ENCODE data around the gene MYOM1.
"Not testable (repeated sequence)": the region's sequence is repeated elsewhere in the genome, so short reads cannot be mapped to it uniquely, and the experiment has no call there.

The MYOM1 gene

DNA sequence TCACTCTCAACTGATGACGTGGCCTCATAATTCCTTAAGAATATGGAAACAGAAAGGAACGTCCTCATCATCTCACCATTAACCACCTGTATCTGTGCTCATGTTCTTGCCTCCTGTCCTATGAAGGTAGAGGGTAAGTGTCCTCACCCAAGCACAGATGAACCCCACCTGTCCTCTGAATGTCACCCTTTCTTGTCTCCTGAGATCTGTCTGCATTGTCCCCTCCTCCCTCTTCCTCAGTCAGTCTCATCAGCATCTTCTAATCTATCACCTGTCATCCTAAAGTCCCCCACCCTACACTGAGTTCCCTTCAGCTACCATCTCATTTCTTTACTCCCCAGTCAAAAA, 167.4 kb downstream of the MYOM1 start:
- Histone ChIP-seq H3K27ac (ENCODE audit: low read depth, low read length) (no peak overlapping the region), H3K9me3 (ENCODE audit: control insufficient read depth, insufficient read depth, low read depth, low read length) (0 out of 2 replicates have a peak, but pooled peaks cover 5% of the 10 kb centered on the region), H3K36me3 (ENCODE audit: control insufficient read depth, insufficient read depth, low read length) (no peaks in the 10 kb centered on the region), H3K4me3 (ENCODE audit: low read depth, low read length) (no peak overlapping the region), H3K9ac (ENCODE audit: low read length) (no peak overlapping the region), H3K4me1 (ENCODE audit: control insufficient read depth, insufficient read depth, low read length) (peaks cover 18% of the 10 kb centered on the region; the same call in 1 of the 2 replicates), H3K27me3 (ENCODE audit: control insufficient read depth, insufficient read depth, low read length) (no peaks in the 10 kb centered on the region)

DNA sequence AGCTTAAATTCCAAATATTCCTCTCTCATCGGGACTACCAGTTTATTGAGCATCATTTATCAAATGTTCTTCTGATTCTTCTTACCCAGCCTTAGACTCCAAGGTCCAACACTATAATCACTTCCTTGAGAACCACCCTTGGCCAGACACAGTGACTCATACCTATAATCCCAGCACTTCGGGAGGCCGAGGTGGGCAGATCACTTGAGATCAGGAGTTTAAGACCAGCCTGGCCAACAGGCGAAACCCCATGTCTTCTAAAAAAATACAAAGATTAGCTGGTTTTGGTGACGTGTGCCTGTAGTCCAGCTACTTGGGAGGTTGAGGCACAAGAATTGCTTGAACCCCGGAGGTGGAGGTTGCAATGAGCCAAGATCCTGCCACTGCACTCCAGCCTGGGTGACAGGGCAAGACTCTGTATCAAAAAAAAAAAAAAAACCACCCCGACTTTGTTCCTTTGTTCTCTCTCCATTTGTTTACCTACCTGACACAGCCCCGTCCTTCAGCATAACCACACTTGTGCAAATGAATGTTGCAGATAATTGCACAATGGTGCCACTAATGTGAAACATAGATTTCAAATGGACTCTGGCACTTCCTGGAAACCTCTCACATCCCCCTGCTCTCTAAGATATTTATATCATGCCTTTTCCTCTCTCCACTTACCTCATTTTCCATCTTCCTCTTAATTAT, 167.9 kb downstream of the MYOM1 start:
- Histone ChIP-seq H3K36me3 (ENCODE audit: control insufficient read depth, insufficient read depth, low read length) (no peaks in the 10 kb centered on the region), H3K27ac (ENCODE audit: low read depth, low read length) (no peak overlapping the region)

GRCh38 chr18:3049897-3050454, 169.8 kb downstream of the MYOM1 start:
- not testable (repeated sequence) for H3K27ac ChIP-seq (ENCODE audit: low read depth, low read length); H3K27me3 ChIP-seq (ENCODE audit: control insufficient read depth, insufficient read depth, low read length); H3K4me3 ChIP-seq (ENCODE audit: low read depth, low read length); H3K9me3 ChIP-seq (ENCODE audit: control insufficient read depth, insufficient read depth, low read depth, low read length); H3K9ac ChIP-seq (ENCODE audit: low read length); H3K36me3 ChIP-seq (ENCODE audit: control insufficient read depth, insufficient read depth, low read length)
- peaks cover 11% of the 10 kb centered on the region; the same call in 1 of the 2 replicates for H3K4me1 ChIP-seq (ENCODE audit: control insufficient read depth, insufficient read depth, low read length)

More for the DNA sequence above, 167.9 kb downstream of the MYOM1 start:
- 0 out of 2 replicates have a peak, but pooled peaks cover 5% of the 10 kb centered on the region for H3K9me3 ChIP-seq (ENCODE audit: control insufficient read depth, insufficient read depth, low read depth, low read length)
- H3K9ac ChIP-seq (ENCODE audit: low read length): no peak overlapping the region
- no peaks in the 10 kb centered on the region for H3K27me3 ChIP-seq (ENCODE audit: control insufficient read depth, insufficient read depth, low read length)
- H3K4me1 ChIP-seq (ENCODE audit: control insufficient read depth, insufficient read depth, low read length): peaks cover 18% of the 10 kb centered on the region; the same call in 1 of the 2 replicates
- H3K4me3 ChIP-seq (ENCODE audit: low read depth, low read length): no peak overlapping the region

- H3K36me3 ChIP-seq (ENCODE audit: control insufficient read depth, insufficient read depth, low read length): no peaks in the 10 kb centered on the region
- H3K27ac ChIP-seq (ENCODE audit: low read depth, low read length): no peak overlapping the region
- H3K4me3 ChIP-seq (ENCODE audit: low read depth, low read length): no peak overlapping the region
- peaks cover 11% of the 10 kb centered on the region; the same call in 1 of the 2 replicates for H3K4me1 ChIP-seq (ENCODE audit: control insufficient read depth, insufficient read depth, low read length)
- H3K9me3 ChIP-seq (ENCODE audit: control insufficient read depth, insufficient read depth, low read depth, low read length): 0 out of 2 replicates have a peak, but pooled peaks cover 5% of the 10 kb centered on the region
- no peak overlapping the region for H3K9ac ChIP-seq (ENCODE audit: low read length)
- H3K27me3 ChIP-seq (ENCODE audit: control insufficient read depth, insufficient read depth, low read length): no peaks in the 10 kb centered on the region
Measured at GRCh38 chr18:3048820-3049349, 170.9 kb downstream of the MYOM1 start.

GRCh38 chr18:3048121-3048520, 171.6 kb downstream of the MYOM1 start:
- peaks cover 11% of the 10 kb centered on the region; the same call in 1 of the 2 replicates for H3K4me1 ChIP-seq (ENCODE audit: control insufficient read depth, insufficient read depth, low read length)

GRCh38 chr18:3046216-3046808, 173.5 kb downstream of the MYOM1 start:
- H3K9me3 ChIP-seq (ENCODE audit: control insufficient read depth, insufficient read depth, low read depth, low read length): no peaks in the 10 kb centered on the region
- peaks cover 2% of the 10 kb centered on the region; the same call in 1 of the 2 replicates for H3K4me1 ChIP-seq (ENCODE audit: control insufficient read depth, insufficient read depth, low read length)
- no peak overlapping the region for H3K4me3 ChIP-seq (ENCODE audit: low read depth, low read length)
- H3K27me3 ChIP-seq (ENCODE audit: control insufficient read depth, insufficient read depth, low read length): no peaks in the 10 kb centered on the region
- H3K36me3 ChIP-seq (ENCODE audit: control insufficient read depth, insufficient read depth, low read length): no peaks in the 10 kb centered on the region
- H3K27ac ChIP-seq (ENCODE audit: low read depth, low read length): no peak overlapping the region
- no peak overlapping the region for H3K9ac ChIP-seq (ENCODE audit: low read length)

More at GRCh38 chr18:3048121-3048520, 171.6 kb downstream of the MYOM1 start:
- Histone ChIP-seq H3K27me3 (ENCODE audit: control insufficient read depth, insufficient read depth, low read length) (no peaks in the 10 kb centered on the region), H3K27ac (ENCODE audit: low read depth, low read length) (no peak overlapping the region), H3K9ac (ENCODE audit: low read length) (no peak overlapping the region), H3K4me3 (ENCODE audit: low read depth, low read length) (no peak overlapping the region), H3K36me3 (ENCODE audit: control insufficient read depth, insufficient read depth, low read length) (no peaks in the 10 kb centered on the region), H3K9me3 (ENCODE audit: control insufficient read depth, insufficient read depth, low read depth, low read length) (no peaks in the 10 kb centered on the region)

GRCh38 chr18:3044931-3045698, 174.7 kb downstream of the MYOM1 start:
- H3K36me3 ChIP-seq (ENCODE audit: control insufficient read depth, insufficient read depth, low read length): no peaks in the 10 kb centered on the region
- H3K4me1 ChIP-seq (ENCODE audit: control insufficient read depth, insufficient read depth, low read length): no peaks in the 10 kb centered on the region
- H3K4me3 ChIP-seq (ENCODE audit: low read depth, low read length): no peak overlapping the region
- no peaks in the 10 kb centered on the region for H3K9me3 ChIP-seq (ENCODE audit: control insufficient read depth, insufficient read depth, low read depth, low read length)
- no peak overlapping the region for H3K9ac ChIP-seq (ENCODE audit: low read length)
- no peaks in the 10 kb centered on the region for H3K27me3 ChIP-seq (ENCODE audit: control insufficient read depth, insufficient read depth, low read length)
- no peak overlapping the region for H3K27ac ChIP-seq (ENCODE audit: low read depth, low read length)

GRCh38 chr18:3042379-3042778, 177.4 kb downstream of the MYOM1 start:
- H3K9ac ChIP-seq (ENCODE audit: low read length): no peak overlapping the region
- H3K9me3 ChIP-seq (ENCODE audit: control insufficient read depth, insufficient read depth, low read depth, low read length): no peaks in the 10 kb centered on the region
- H3K27ac ChIP-seq (ENCODE audit: low read depth, low read length): no peak overlapping the region
- 0 out of 2 replicates have a peak, but pooled peaks cover 2% of the 10 kb centered on the region for H3K4me1 ChIP-seq (ENCODE audit: control insufficient read depth, insufficient read depth, low read length)
- no peak overlapping the region for H3K4me3 ChIP-seq (ENCODE audit: low read depth, low read length)
- no peaks in the 10 kb centered on the region for H3K27me3 ChIP-seq (ENCODE audit: control insufficient read depth, insufficient read depth, low read length)
- no peaks in the 10 kb centered on the region for H3K36me3 ChIP-seq (ENCODE audit: control insufficient read depth, insufficient read depth, low read length)

GRCh38 chr18:3041843-3042242, 177.9 kb downstream of the MYOM1 start:
- H3K36me3 ChIP-seq (ENCODE audit: control insufficient read depth, insufficient read depth, low read length): no peaks in the 10 kb centered on the region
- no peak overlapping the region for H3K9ac ChIP-seq (ENCODE audit: low read length)
- no peaks in the 10 kb centered on the region for H3K9me3 ChIP-seq (ENCODE audit: control insufficient read depth, insufficient read depth, low read depth, low read length)
- 0 out of 2 replicates have a peak, but pooled peaks cover 3% of the 10 kb centered on the region for H3K4me1 ChIP-seq (ENCODE audit: control insufficient read depth, insufficient read depth, low read length)
- H3K4me3 ChIP-seq (ENCODE audit: low read depth, low read length): no peak overlapping the region
- H3K27me3 ChIP-seq (ENCODE audit: control insufficient read depth, insufficient read depth, low read length): no peaks in the 10 kb centered on the region
- H3K27ac ChIP-seq (ENCODE audit: low read depth, low read length): no peak overlapping the region

DNA sequence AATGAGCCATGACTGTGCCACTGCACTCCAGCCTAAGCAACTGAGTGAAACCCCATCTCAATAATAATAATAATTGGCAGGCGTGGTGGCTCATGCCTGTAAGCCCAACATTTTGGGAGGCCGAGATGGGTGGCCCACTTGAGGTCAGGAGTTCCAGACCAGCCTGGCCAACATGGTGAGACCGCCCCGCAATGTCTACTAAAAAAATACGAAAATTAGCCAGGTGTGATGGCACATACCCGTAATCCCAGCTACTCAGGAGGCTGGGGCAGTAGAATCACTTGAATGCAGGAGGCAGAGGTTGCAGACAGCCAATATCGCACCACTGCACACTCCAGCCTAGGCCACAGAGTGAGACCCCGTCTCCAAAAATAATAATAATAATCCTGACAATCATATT, 178.9 kb downstream of the MYOM1 start:
- Histone ChIP-seq H3K27ac (ENCODE audit: low read depth, low read length) (no peak overlapping the region), H3K9ac (ENCODE audit: low read length) (no peak overlapping the region), H3K9me3 (ENCODE audit: control insufficient read depth, insufficient read depth, low read depth, low read length) (no peaks in the 10 kb centered on the region), H3K4me1 (ENCODE audit: control insufficient read depth, insufficient read depth, low read length) (0 out of 2 replicates have a peak, but pooled peaks cover 3% of the 10 kb centered on the region), H3K27me3 (ENCODE audit: control insufficient read depth, insufficient read depth, low read length) (no peaks in the 10 kb centered on the region), H3K36me3 (ENCODE audit: control insufficient read depth, insufficient read depth, low read length) (no peaks in the 10 kb centered on the region), H3K4me3 (ENCODE audit: low read depth, low read length) (no peak overlapping the region)
